ENCODE data around the gene FAM20B.

DNA sequence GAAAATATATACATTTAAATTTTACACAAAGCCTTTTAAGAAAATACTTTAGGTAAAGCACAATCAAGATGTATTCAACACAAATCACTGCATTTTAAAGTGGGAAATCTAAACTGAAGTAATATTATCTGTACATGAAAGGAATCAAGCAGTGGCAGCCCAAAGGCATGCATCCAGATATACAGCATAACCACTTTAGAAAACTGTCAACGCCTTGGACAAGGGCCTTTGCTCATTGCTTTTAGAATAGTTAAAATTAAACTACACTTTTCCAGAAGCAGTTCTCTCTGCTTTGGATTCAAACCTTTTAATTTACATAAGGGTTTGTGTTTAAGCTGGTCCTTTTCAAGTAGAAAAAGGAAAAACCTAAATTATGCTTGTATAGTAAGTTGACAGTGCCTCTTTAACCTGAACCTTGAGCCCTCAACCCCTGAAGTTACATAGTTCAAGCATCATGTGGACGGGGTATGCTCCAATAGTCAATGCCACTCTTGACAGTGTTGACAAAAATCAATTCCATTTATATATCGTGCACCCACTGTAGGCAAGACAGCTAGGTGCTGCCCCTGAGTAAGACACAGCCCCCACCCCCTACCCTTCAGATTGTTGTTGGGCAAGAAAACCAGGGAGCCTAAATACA, 79.0 kb downstream of the FAM20B start:
- TF ChIP-seq, protein P1, sequence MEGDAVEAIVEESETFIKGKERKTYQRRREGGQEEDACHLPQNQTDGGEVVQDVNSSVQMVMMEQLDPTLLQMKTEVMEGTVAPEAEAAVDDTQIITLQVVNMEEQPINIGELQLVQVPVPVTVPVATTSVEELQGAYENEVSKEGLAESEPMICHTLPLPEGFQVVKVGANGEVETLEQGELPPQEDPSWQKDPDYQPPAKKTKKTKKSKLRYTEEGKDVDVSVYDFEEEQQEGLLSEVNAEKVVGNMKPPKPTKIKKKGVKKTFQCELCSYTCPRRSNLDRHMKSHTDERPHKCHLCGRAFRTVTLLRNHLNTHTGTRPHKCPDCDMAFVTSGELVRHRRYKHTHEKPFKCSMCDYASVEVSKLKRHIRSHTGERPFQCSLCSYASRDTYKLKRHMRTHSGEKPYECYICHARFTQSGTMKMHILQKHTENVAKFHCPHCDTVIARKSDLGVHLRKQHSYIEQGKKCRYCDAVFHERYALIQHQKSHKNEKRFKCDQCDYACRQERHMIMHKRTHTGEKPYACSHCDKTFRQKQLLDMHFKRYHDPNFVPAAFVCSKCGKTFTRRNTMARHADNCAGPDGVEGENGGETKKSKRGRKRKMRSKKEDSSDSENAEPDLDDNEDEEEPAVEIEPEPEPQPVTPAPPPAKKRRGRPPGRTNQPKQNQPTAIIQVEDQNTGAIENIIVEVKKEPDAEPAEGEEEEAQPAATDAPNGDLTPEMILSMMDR (IDR thresholded peaks at IDR 0.05 in 4 of 5, conservative IDR thresholded peaks at IDR 0.05 in 1 of 5): no peak
- TF ChIP-seq POLR2A (IDR thresholded peaks at IDR 0.05): no peak

All from gastrocnemius medialis (tissue), 4 donors.